Nephron (organoid): ENCODE data around the gene AKTIP.
"Not testable (repeated sequence)": the region's sequence is repeated elsewhere in the genome, so short reads cannot be mapped to it uniquely, and the experiment has no call there.

Source experiments
- H3K27ac Mint-ChIP-seq, 3 experiments: 2 replicates each; pipeline ENCODE4 v1.8.0; 2020; ENCODE audit warnings: mixed read lengths in 3 of 3, mild to moderate bottlenecking in 2 of 3, moderate library complexity in 1 of 3
- H3K27me3 Mint-ChIP-seq: 2 replicates; pipeline ENCODE4 v1.8.0; 2021; ENCODE audit warnings: low read depth, mild to moderate bottlenecking, moderate library complexity, mixed read lengths
- H3K36me3 Mint-ChIP-seq: 2 replicates; pipeline ENCODE4 v1.8.0; 2020; ENCODE audit warnings: low read depth, mixed read lengths
- H3K4me1 Mint-ChIP-seq: 2 replicates; pipeline ENCODE4 v1.8.0; 2020; ENCODE audit warnings: mixed read lengths
- H3K4me3 Mint-ChIP-seq, 3 experiments: 2 replicates each; pipeline ENCODE4 v1.8.0; 2020; ENCODE audit warnings: mild to moderate bottlenecking in 3 of 3, mixed read lengths in 3 of 3, moderate library complexity in 2 of 3
- H3K9me3 Mint-ChIP-seq: 2 replicates; pipeline ENCODE4 v1.8.0; 2020; ENCODE audit warnings: mixed read lengths
- CTCF ChIP-seq, 3 experiments: fragments of 200-600 bp; sonication (generic); IDR thresholded peaks; one replicate each; pipeline ENCODE4 v1.5.0; 2021; ENCODE audit warnings: antibody characterized with exemption in 3 of 3; ENCODE audit not compliant: unreplicated experiment in 3 of 3

The AKTIP gene

GRCh38 chr16:53518550-53519416, 15.8 kb upstream of the AKTIP start:
- H3K27ac Mint-ChIP-seq, result peak overlapping the region; percentile 21 to 80 (median 54)
- H3K27me3 Mint-ChIP-seq, result peaks cover 6% of the 10 kb centered on the region
- no peaks in the 10 kb centered on the region for H3K4me1 Mint-ChIP-seq
- no peak overlapping the region for H3K4me3 Mint-ChIP-seq
- no peaks in the 10 kb centered on the region for H3K36me3 Mint-ChIP-seq
- no peak for TF ChIP-seq CTCF (IDR thresholded peaks at IDR 0.05; ENCODE audit: unreplicated experiment in 3 of 3)
- peaks cover 12% of the 10 kb centered on the region for H3K9me3 Mint-ChIP-seq

- H3K36me3 Mint-ChIP-seq, result no peaks in the 10 kb centered on the region
- no peak for TF ChIP-seq CTCF (IDR thresholded peaks at IDR 0.05; ENCODE audit: unreplicated experiment in 3 of 3)
- H3K27ac Mint-ChIP-seq, result peak overlapping the region in 1 of 3 experiments; percentile 80
- no peaks in the 10 kb centered on the region for H3K4me1 Mint-ChIP-seq
- no peak overlapping the region for H3K4me3 Mint-ChIP-seq
- H3K27me3 Mint-ChIP-seq, result peaks cover 4% of the 10 kb centered on the region
- H3K9me3 Mint-ChIP-seq, result peaks cover 12% of the 10 kb centered on the region
Measured at GRCh38 chr16:53517851-53518250, 14.8 kb upstream of the AKTIP start.

GRCh38 chr16:53515811-53516210, 12.8 kb upstream of the AKTIP start:
- H3K27ac Mint-ChIP-seq, result no peak overlapping the region
- H3K9me3 Mint-ChIP-seq, result peaks cover 12% of the 10 kb centered on the region
- H3K27me3 Mint-ChIP-seq, result peaks cover 4% of the 10 kb centered on the region
- H3K4me1 Mint-ChIP-seq, result no peaks in the 10 kb centered on the region
- no peak for TF ChIP-seq CTCF (IDR thresholded peaks at IDR 0.05; ENCODE audit: unreplicated experiment in 3 of 3)
- H3K4me3 Mint-ChIP-seq, result no peak overlapping the region
- H3K36me3 Mint-ChIP-seq, result no peaks in the 10 kb centered on the region

- H3K36me3 Mint-ChIP-seq, result no peaks in the 10 kb centered on the region
- H3K27ac Mint-ChIP-seq, result peak overlapping the region in 2 of 3 experiments; percentile 62 to 73
- H3K27me3 Mint-ChIP-seq, result peaks cover 4% of the 10 kb centered on the region
- peaks cover 3% of the 10 kb centered on the region for H3K4me1 Mint-ChIP-seq
- H3K9me3 Mint-ChIP-seq, result peaks cover 12% of the 10 kb centered on the region
- H3K4me3 Mint-ChIP-seq, result no peak overlapping the region
- no peak for TF ChIP-seq CTCF (IDR thresholded peaks at IDR 0.05; ENCODE audit: unreplicated experiment in 3 of 3)
Measured at GRCh38 chr16:53515259-53515658, 12.2 kb upstream of the AKTIP start.

GRCh38 chr16:53512795-53513194, 9.8 kb upstream of the AKTIP start:
- H3K4me1 Mint-ChIP-seq, H3K27me3 Mint-ChIP-seq, H3K27ac Mint-ChIP-seq, H3K36me3 Mint-ChIP-seq, H3K4me3 Mint-ChIP-seq: not testable (repeated sequence)
- peaks cover 12% of the 10 kb centered on the region for H3K9me3 Mint-ChIP-seq

- TF ChIP-seq CTCF (IDR thresholded peaks at IDR 0.05; ENCODE audit: unreplicated experiment in 3 of 3), result no peak
- Mint-ChIP-seq H3K4me1 (peaks cover 5% of the 10 kb centered on the region), H3K36me3 (no peaks in the 10 kb centered on the region), H3K9me3 (peaks cover 12% of the 10 kb centered on the region), H3K4me3 (no peak overlapping the region), H3K27me3 (no peaks in the 10 kb centered on the region), H3K27ac (no peak overlapping the region)
Measured at GRCh38 chr16:53511403-53512280, 8.6 kb upstream of the AKTIP start.
